ENCODE results near the gene PLCB2.

PLCB2 gene

GRCh38 chr15:40313531-40314398, 6.0 kb upstream of the PLCB2 start (continued):
- TF ChIP-seq ZNF600 (tag by site-specific recombination; IDR thresholded peaks at IDR 0.05) (peak; percentile 40; the same call in 1 of the 2 replicates), FEZF1 (tag by site-specific recombination; IDR thresholded peaks at IDR 0.05) (peak; percentile 88), OVOL3 (tag by site-specific recombination; IDR thresholded peaks at IDR 0.05) (no peak), MEIS1 (CRISPR knock-in tag; IDR thresholded peaks at IDR 0.05; ENCODE audit: borderline replicate concordance) (no peak), ZNF549 (tag by site-specific recombination; IDR thresholded peaks at IDR 0.05) (no peak), ZNF558 (tag by site-specific recombination; IDR thresholded peaks at IDR 0.05) (no peak), ZSCAN5A (tag by site-specific recombination; IDR thresholded peaks at IDR 0.05) (no peak), ZNF404 (tag by site-specific recombination; IDR thresholded peaks at IDR 0.05) (no peak), ZBTB8A (tag by site-specific recombination; IDR thresholded peaks at IDR 0.05) (peak; percentile 37; the same call in 1 of the 2 replicates), ZNF426 (tag by site-specific recombination; IDR thresholded peaks at IDR 0.05) (no peak), ZNF23 (tag by site-specific recombination; IDR thresholded peaks at IDR 0.05; ENCODE audit: borderline replicate concordance) (no peak), ZBTB20 (tag by site-specific recombination; IDR thresholded peaks at IDR 0.05) (peak; percentile 28; the same call in 1 of the 2 replicates), PRDM10 (tag by site-specific recombination; IDR thresholded peaks at IDR 0.05) (peak; percentile 49), ZSCAN4 (tag by site-specific recombination; IDR thresholded peaks at IDR 0.05) (no peak), ZNF624 (tag by site-specific recombination; IDR thresholded peaks at IDR 0.05) (no peak), ZNF548 (tag by site-specific recombination; IDR thresholded peaks at IDR 0.05) (no peak), ZSCAN18 (tag by site-specific recombination; IDR thresholded peaks at IDR 0.05) (no peak), ZNF350 (tag by site-specific recombination; IDR thresholded peaks at IDR 0.05) (no peak), EGR2 (tag by site-specific recombination; IDR thresholded peaks at IDR 0.05; ENCODE audit: low read depth) (no peak), ZFP69B (tag by site-specific recombination; IDR thresholded peaks at IDR 0.05) (no peak), GLIS1 (tag by site-specific recombination; IDR thresholded peaks at IDR 0.05) (peak; percentile 38; the same call in 1 of the 2 replicates), MZF1 (tag by site-specific recombination; IDR thresholded peaks at IDR 0.05; ENCODE audit: borderline replicate concordance) (no peak), ZSCAN23 (tag by site-specific recombination; IDR thresholded peaks at IDR 0.05) (no peak), ZNF280C (tag by site-specific recombination; IDR thresholded peaks at IDR 0.05) (no peak)
